ENCODE results near the gene TMEM201.
A peak's percentile ranks its signal among the peaks of the same experiment; 100 is the strongest.
"Not testable (repeated sequence)": the region's sequence is repeated elsewhere in the genome, so short reads cannot be mapped to it uniquely, and the experiment has no call there.

The TMEM201 gene

DNA sequence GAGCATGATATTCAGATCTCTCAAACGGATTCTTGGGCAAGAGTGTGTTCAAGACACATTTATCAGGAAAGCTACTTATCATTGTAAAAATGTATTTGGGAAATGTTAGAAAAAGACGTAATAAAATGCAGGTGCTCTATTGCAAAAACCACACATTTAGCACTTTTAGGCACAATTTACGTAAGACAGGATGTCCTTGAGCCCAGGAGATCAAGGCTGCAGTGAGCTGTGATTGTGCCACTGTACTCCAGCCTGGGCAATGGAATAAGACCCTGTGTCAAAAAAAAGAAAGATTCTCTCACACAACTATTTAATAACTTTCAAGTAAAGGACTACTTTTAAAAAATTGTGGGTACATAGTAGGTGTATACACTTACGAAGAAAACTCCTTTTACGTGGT is 31.1 kb upstream of the TMEM201 start:
- CTCF ChIA-PET: interaction anchor here (0.9 kb wide), 1 partner anchor 11 kb away, joined by 4 read pairs; no protein-coding TSS in a partner anchor
- no peak for DNase-seq (ENCODE audit: extremely low spot score)
- TF ChIP-seq FOXM1 (IDR thresholded peaks at IDR 0.05; ENCODE audit: borderline replicate concordance): no peak
- no peak for TF ChIP-seq HDGF (IDR thresholded peaks at IDR 0.05; ENCODE audit: borderline replicate concordance)
- TF ChIP-seq TARDBP (IDR thresholded peaks at IDR 0.05): no peak
- no peak for TF ChIP-seq ARNT (IDR thresholded peaks at IDR 0.05)
- TF ChIP-seq FOXA1 (IDR thresholded peaks at IDR 0.05): no peak
- TF ChIP-seq CTBP1 (IDR thresholded peaks at IDR 0.05; ENCODE audit: borderline replicate concordance): no peak
- TF ChIP-seq, protein P1, sequence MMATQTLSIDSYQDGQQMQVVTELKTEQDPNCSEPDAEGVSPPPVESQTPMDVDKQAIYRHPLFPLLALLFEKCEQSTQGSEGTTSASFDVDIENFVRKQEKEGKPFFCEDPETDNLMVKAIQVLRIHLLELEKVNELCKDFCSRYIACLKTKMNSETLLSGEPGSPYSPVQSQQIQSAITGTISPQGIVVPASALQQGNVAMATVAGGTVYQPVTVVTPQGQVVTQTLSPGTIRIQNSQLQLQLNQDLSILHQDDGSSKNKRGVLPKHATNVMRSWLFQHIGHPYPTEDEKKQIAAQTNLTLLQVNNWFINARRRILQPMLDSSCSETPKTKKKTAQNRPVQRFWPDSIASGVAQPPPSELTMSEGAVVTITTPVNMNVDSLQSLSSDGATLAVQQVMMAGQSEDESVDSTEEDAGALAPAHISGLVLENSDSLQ (IDR thresholded peaks at IDR 0.05): no peak
- POLR2A ChIA-PET: no interaction called here

DNA sequence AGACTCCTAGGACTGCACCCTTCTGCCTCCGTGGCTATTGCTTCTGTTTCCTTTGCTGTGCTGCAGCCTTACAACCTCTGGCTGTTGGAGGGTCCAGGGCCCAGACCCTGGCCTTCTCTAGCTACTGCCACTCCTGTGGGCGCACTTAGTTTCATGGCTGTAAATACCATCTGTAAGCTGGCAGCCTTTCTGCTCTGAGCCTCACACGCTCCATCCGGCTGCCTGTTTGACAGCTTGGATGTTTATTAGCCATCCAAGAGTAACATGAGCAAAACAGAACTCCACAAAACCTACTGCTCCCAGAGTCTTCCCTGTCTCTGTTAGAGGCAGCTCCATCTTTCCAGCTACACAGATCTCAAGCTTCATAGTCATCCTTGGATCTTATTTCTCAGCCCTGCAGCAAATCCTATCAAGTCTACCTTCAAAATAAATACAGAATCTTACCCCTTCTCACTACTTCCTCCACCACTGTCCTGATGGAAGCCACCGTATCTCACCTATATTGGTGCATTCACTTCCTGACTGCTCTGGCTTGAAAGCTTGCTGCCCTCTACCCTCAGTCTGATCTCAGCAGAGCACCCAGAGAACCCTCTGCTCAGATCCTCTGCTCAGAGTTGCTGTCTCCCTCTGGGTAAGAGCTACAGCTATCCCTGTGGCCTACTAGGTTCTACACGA is 30.3 kb upstream of the TMEM201 start:
- ChIA-PET CTCF (interaction anchor here (0.9 kb wide), 1 partner anchor 11 kb away, joined by 4 read pairs; no protein-coding TSS in a partner anchor), POLR2A (no interaction called here)
- DNase-seq (ENCODE audit: extremely low spot score): no peak
- no peak for TF ChIP-seq ELF4 (IDR thresholded peaks at IDR 0.05)
- no peak for TF ChIP-seq CTBP1 (IDR thresholded peaks at IDR 0.05; ENCODE audit: borderline replicate concordance)
- no peak for TF ChIP-seq FOXK2 (IDR thresholded peaks at IDR 0.05)
- no peak for TF ChIP-seq FOXM1 (IDR thresholded peaks at IDR 0.05; ENCODE audit: borderline replicate concordance)
- TF ChIP-seq L3MBTL2 (conservative IDR thresholded peaks at IDR 0.05): no peak
- TF ChIP-seq ZNF384 (IDR thresholded peaks at IDR 0.05): no peak
- TF ChIP-seq LEF1 (IDR thresholded peaks at IDR 0.05; ENCODE audit: borderline replicate concordance): no peak
- TF ChIP-seq HDGF (IDR thresholded peaks at IDR 0.05; ENCODE audit: borderline replicate concordance): no peak
- TF ChIP-seq SP1 (IDR thresholded peaks at IDR 0.05): no peak
- TF ChIP-seq, protein P1 (IDR thresholded peaks at IDR 0.05): no peak
- no peak for TF ChIP-seq NFRKB (IDR thresholded peaks at IDR 0.05)
- no peak for TF ChIP-seq TARDBP (IDR thresholded peaks at IDR 0.05)
- no peak for TF ChIP-seq SUZ12 (IDR thresholded peaks at IDR 0.05)
- no peak for TF ChIP-seq FOXA1 (IDR thresholded peaks at IDR 0.05)
- TF ChIP-seq BHLHE40 (IDR thresholded peaks at IDR 0.05; ENCODE audit: borderline replicate concordance): no peak
- no peak for TF ChIP-seq ARNT (IDR thresholded peaks at IDR 0.05)

DNA sequence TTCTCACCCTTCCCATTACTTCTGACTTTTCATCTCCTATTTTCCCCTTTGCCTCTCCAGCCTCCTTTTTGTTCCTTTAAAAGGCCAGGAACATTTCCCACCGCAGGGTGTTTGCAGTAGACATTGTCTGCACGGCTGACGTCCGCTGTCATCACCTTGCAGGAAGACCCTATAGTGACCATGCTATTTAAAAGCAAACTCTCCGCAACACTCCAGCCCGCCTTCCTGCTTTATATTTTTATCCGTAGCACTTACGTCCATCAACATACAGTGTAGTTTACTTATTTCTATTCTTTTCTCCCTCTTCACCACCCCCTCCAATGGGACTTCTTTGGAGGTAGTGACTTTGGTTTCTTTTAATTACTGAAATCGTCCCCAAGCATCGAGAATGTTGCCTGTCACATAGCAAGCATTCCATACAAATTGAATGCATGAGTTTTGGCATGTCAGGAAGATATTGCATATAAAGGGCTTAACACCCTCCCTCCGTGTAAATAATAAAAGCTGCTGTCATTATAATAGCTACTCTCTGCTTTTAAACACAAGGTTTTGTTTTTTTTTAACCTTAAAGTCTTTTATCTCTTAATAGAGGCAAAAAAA is 29.7 kb upstream of the TMEM201 start:
- ChIA-PET POLR2A (interaction anchor here (1.3 kb wide), 1 partner anchor 20 kb away, joined by 5 read pairs; the partner anchor contains the start of gene SLC25A33), CTCF (no interaction called here)
- DNase-seq (ENCODE audit: extremely low spot score): no peak
- TF ChIP-seq FOXM1 (IDR thresholded peaks at IDR 0.05; ENCODE audit: borderline replicate concordance) (no peak), L3MBTL2 (conservative IDR thresholded peaks at IDR 0.05) (no peak), HDGF (IDR thresholded peaks at IDR 0.05; ENCODE audit: borderline replicate concordance) (no peak), LEF1 (IDR thresholded peaks at IDR 0.05; ENCODE audit: borderline replicate concordance) (no peak), ELF4 (IDR thresholded peaks at IDR 0.05) (no peak), FOXA1 (IDR thresholded peaks at IDR 0.05) (no peak), CTBP1 (IDR thresholded peaks at IDR 0.05; ENCODE audit: borderline replicate concordance) (no peak)

DNA sequence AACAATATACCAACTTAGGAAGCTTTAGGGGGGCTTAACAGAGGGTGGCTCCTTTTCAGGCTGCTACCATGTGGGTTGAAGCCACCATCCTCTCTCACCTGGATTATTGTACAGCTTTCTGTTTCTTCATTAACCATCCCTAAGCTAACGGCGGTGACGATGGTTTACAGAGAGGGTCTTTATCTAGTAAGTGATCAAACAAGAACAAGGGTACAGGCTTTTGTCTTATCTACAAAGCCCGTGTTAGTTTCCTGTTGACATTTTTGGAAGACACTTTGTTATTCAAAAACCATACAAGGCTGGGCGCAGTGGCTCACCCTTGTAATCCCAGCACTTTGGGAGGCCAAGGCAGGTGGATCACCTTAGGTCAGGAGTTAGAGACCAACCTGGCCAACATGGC is 29.0 kb upstream of the TMEM201 start:
- TF ChIP-seq ARNT (IDR thresholded peaks at IDR 0.05): no peak
- TF ChIP-seq TARDBP (IDR thresholded peaks at IDR 0.05): no peak
- no peak for TF ChIP-seq SP1 (IDR thresholded peaks at IDR 0.05)
- no peak for TF ChIP-seq NFRKB (IDR thresholded peaks at IDR 0.05)
- TF ChIP-seq ZNF384 (IDR thresholded peaks at IDR 0.05): no peak
- TF ChIP-seq HDGF (IDR thresholded peaks at IDR 0.05; ENCODE audit: borderline replicate concordance): no peak
- no peak for TF ChIP-seq BHLHE40 (IDR thresholded peaks at IDR 0.05; ENCODE audit: borderline replicate concordance)
- no peak for TF ChIP-seq FOXK2 (IDR thresholded peaks at IDR 0.05)
- TF ChIP-seq L3MBTL2 (conservative IDR thresholded peaks at IDR 0.05): no peak
- no peak for TF ChIP-seq ELF4 (IDR thresholded peaks at IDR 0.05)
- no peak for TF ChIP-seq FOXM1 (IDR thresholded peaks at IDR 0.05; ENCODE audit: borderline replicate concordance)
- no peak for TF ChIP-seq SUZ12 (IDR thresholded peaks at IDR 0.05)
- no peak for TF ChIP-seq CTBP1 (IDR thresholded peaks at IDR 0.05; ENCODE audit: borderline replicate concordance)
- no peak for TF ChIP-seq FOXA1 (IDR thresholded peaks at IDR 0.05)
- ChIA-PET POLR2A (interaction anchor here (1.3 kb wide), 1 partner anchor 21 kb away, joined by 5 read pairs; the partner anchor contains the start of gene SLC25A33), CTCF (no interaction called here)

DNA sequence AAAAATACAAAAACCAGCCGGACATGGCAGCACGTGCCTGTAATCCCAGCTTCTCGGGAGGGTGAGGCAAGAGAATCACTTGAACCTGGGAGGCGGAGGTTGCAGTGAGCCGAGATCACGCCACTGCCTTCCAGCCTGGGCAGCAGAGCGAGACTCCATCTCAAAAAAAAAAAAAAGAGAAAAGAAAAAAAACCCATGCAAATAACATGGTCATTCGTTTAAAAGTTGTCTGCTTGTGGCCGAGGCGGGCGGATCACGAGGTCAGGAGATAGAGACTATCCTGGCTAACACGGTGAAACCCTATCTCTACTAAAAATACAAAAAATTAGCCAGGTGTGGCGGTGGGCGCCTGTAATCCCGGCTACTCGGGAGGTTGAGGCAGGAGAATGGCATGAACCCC is 28.6 kb upstream of the TMEM201 start:
- CTCF ChIA-PET; DNase-seq (ENCODE audit: extremely low spot score): not testable (repeated sequence)
- POLR2A ChIA-PET: interaction anchor here (1.3 kb wide), 1 partner anchor 21 kb away, joined by 5 read pairs; the partner anchor contains the start of gene SLC25A33

More for the DNA sequence above, 29.0 kb upstream of the TMEM201 start:
- DNase-seq (ENCODE audit: extremely low spot score): no peak

DNA sequence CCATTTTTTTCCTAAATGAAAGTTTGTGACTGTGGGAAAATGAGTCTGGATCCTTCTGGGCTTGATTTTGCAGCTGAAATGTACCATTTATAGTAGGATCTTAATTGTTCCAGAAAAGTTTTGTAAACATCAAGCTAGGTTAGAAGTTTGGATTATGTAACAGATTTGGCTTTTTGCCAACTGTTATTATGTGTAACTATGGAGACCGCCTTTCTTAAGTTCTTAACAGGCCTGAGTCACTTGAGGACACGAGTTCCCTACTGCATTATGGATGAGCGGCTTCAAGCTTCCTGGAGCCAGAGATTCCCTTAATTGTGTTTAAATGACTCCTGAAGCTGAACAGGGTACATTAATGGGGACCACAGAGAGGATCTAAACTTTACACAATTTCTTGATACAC is 27.3 kb upstream of the TMEM201 start:
- POLR2A ChIA-PET: interaction anchor here (0.7 to 1.4 kb wide), 3 partner anchors 10 to 22 kb away, joined by 3 to 5 read pairs (median 3); partner anchors contain the start of gene SLC25A33
- TF ChIP-seq TARDBP (IDR thresholded peaks at IDR 0.05): no peak
- TF ChIP-seq ARNT (IDR thresholded peaks at IDR 0.05): no peak
- TF ChIP-seq BHLHE40 (IDR thresholded peaks at IDR 0.05; ENCODE audit: borderline replicate concordance): no peak
- no peak for TF ChIP-seq CTBP1 (IDR thresholded peaks at IDR 0.05; ENCODE audit: borderline replicate concordance)
- TF ChIP-seq FOXK2 (IDR thresholded peaks at IDR 0.05): no peak
- TF ChIP-seq SUZ12 (IDR thresholded peaks at IDR 0.05): no peak
- no peak for TF ChIP-seq SP1 (IDR thresholded peaks at IDR 0.05)
- no peak for TF ChIP-seq NFRKB (IDR thresholded peaks at IDR 0.05)
- no peak for TF ChIP-seq FOXA1 (IDR thresholded peaks at IDR 0.05)
- TF ChIP-seq, protein P1 (IDR thresholded peaks at IDR 0.05): no peak
- no peak for TF ChIP-seq FOXM1 (IDR thresholded peaks at IDR 0.05; ENCODE audit: borderline replicate concordance)
- no peak for TF ChIP-seq HDGF (IDR thresholded peaks at IDR 0.05; ENCODE audit: borderline replicate concordance)
- TF ChIP-seq ELF4 (IDR thresholded peaks at IDR 0.05): no peak
- no peak for TF ChIP-seq L3MBTL2 (conservative IDR thresholded peaks at IDR 0.05)
- CTCF ChIA-PET: no interaction called here
- DNase-seq (ENCODE audit: extremely low spot score): peak; percentile 60
